Mesothelial cell of epicardium (in vitro differentiated cells): ENCODE results near the gene KRTAP12-2. TPM values are rescaled to one million over a fixed set of nuclear protein-coding genes. Genes with fewer than 3 reads are reported as not detected.

Experiments used
- DNase-seq, 2 experiments: peaks; one replicate each; pipeline ENCODE4 v3.0.0; 2021; ENCODE audit warnings: low spot score in 2 of 2; ENCODE audit not compliant: unreplicated experiment in 2 of 2
- H3K27ac Mint-ChIP-seq: 2 replicates; pipeline ENCODE4 v1.8.0; 2021; ENCODE audit warnings: mixed read lengths
- H3K27me3 Mint-ChIP-seq: 2 replicates; pipeline ENCODE4 v1.8.0; 2021; ENCODE audit warnings: low read depth, mixed read lengths
- H3K36me3 Mint-ChIP-seq: 2 replicates; pipeline ENCODE4 v1.8.0; 2021; ENCODE audit warnings: mixed read lengths
- H3K4me1 Mint-ChIP-seq: 2 replicates; pipeline ENCODE4 v1.8.0; 2021; ENCODE audit warnings: mixed read lengths
- H3K4me3 Mint-ChIP-seq: 2 replicates; pipeline ENCODE4 v1.8.0; 2021; ENCODE audit warnings: mild to moderate bottlenecking, moderate library complexity, mixed read lengths
- H3K9me3 Mint-ChIP-seq: 2 replicates; pipeline ENCODE4 v1.8.0; 2021; ENCODE audit warnings: mixed read lengths
- CTCF ChIP-seq: fragments of 200-600 bp; sonication (generic); IDR thresholded peaks from one replicate; pipeline ENCODE4 v1.5.0; 2021; ENCODE audit warnings: antibody characterized with exemption; ENCODE audit not compliant: unreplicated experiment
- total RNA-seq: library from RNA; stranded (reverse); gene quantifications from 3 replicates; pipeline ENCODE4 v1.2.1, GENCODE V29; 2021

Gene KRTAP12-2
- total RNA-seq, 1 donor from 2014 or later: not detected

GRCh38 chr21:44618909-44619308, 47.8 kb downstream of the KRTAP12-2 start:
- no peaks in the 10 kb centered on the region for H3K36me3 Mint-ChIP-seq
- no peak for TF ChIP-seq CTCF

GRCh38 chr21:44618504-44618903, 48.2 kb downstream of the KRTAP12-2 start:
- Mint-ChIP-seq H3K9me3 (peaks cover 36% of the 10 kb centered on the region), H3K36me3 (no peaks in the 10 kb centered on the region)

More at GRCh38 chr21:44618909-44619308, 47.8 kb downstream of the KRTAP12-2 start:
- Mint-ChIP-seq H3K4me1 (no peaks in the 10 kb centered on the region), H3K27me3 (no peaks in the 10 kb centered on the region), H3K9me3 (peaks cover 40% of the 10 kb centered on the region), H3K27ac (no peak overlapping the region), H3K4me3 (no peak overlapping the region)
- no peak for DNase-seq

GRCh38 chr21:44617071-44617501, 49.6 kb downstream of the KRTAP12-2 start:
- Mint-ChIP-seq H3K9me3 (peaks cover 23% of the 10 kb centered on the region), H3K4me3 (no peak overlapping the region), H3K27me3 (no peaks in the 10 kb centered on the region), H3K4me1 (no peaks in the 10 kb centered on the region), H3K36me3 (no peaks in the 10 kb centered on the region), H3K27ac (no peak overlapping the region)
- TF ChIP-seq CTCF: no peak
- no peak for DNase-seq

More at GRCh38 chr21:44618504-44618903, 48.2 kb downstream of the KRTAP12-2 start:
- Mint-ChIP-seq H3K27ac (no peak overlapping the region), H3K4me3 (no peak overlapping the region), H3K4me1 (no peaks in the 10 kb centered on the region), H3K27me3 (no peaks in the 10 kb centered on the region)
- no peak for DNase-seq
- TF ChIP-seq CTCF: no peak

- peaks cover 23% of the 10 kb centered on the region for H3K9me3 Mint-ChIP-seq
- H3K4me1 Mint-ChIP-seq: no peaks in the 10 kb centered on the region
- no peak for DNase-seq
- H3K4me3 Mint-ChIP-seq: no peak overlapping the region
- no peaks in the 10 kb centered on the region for H3K36me3 Mint-ChIP-seq
- H3K27ac Mint-ChIP-seq: no peak overlapping the region
- no peaks in the 10 kb centered on the region for H3K27me3 Mint-ChIP-seq
- no peak for TF ChIP-seq CTCF
Observed at GRCh38 chr21:44616591-44616926, 50.2 kb downstream of the KRTAP12-2 start.

Other genes starting within 250 kb of the KRTAP12-2 start
- gene LRRC3, start 211.4 kb downstream of the KRTAP12-2 start, total RNA-seq: 10.9 to 11.9 TPM (median 11.8 TPM) in 3 replicates
- gene KRTAP10-1, start 126.7 kb downstream of the KRTAP12-2 start, total RNA-seq: not detected in 3 replicates
- gene KRTAP10-2, start 115.4 kb downstream of the KRTAP12-2 start, total RNA-seq: not detected in 3 replicates
- not detected in 3 replicates for gene KRTAP10-3, start 108.1 kb downstream of the KRTAP12-2 start, total RNA-seq
- gene KRTAP10-4, start 93.2 kb downstream of the KRTAP12-2 start, total RNA-seq: not detected in 3 replicates
- not detected in 3 replicates for gene KRTAP10-5, start 86.3 kb downstream of the KRTAP12-2 start, total RNA-seq
- gene KRTAP10-6, start 74.4 kb downstream of the KRTAP12-2 start, total RNA-seq: not detected in 3 replicates
- gene KRTAP10-7, start 66.3 kb downstream of the KRTAP12-2 start, total RNA-seq: not detected in 3 replicates
- gene KRTAP10-8, start 54.8 kb downstream of the KRTAP12-2 start, total RNA-seq: not detected in 3 replicates
- gene KRTAP10-9, start 39.8 kb downstream of the KRTAP12-2 start, total RNA-seq: not detected in 3 replicates
- not detected in 3 replicates for gene KRTAP10-10, start 29.6 kb downstream of the KRTAP12-2 start, total RNA-seq
- not detected in 3 replicates for gene KRTAP10-11, start 20.5 kb downstream of the KRTAP12-2 start, total RNA-seq
- not detected in 3 replicates for gene KRTAP12-4, start 12.3 kb downstream of the KRTAP12-2 start, total RNA-seq
- not detected in 3 replicates for gene KRTAP12-3, start 9.0 kb downstream of the KRTAP12-2 start, total RNA-seq
- gene KRTAP12-1, start 15.2 kb upstream of the KRTAP12-2 start, total RNA-seq: not detected in 3 replicates
- not detected in 3 replicates for gene KRTAP10-12, start 30.2 kb upstream of the KRTAP12-2 start, total RNA-seq
- 0.09 to 0.11 TPM (median 0.11 TPM) in 3 replicates for gene TSPEAR, start 44.6 kb upstream of the KRTAP12-2 start, total RNA-seq
- gene UBE2G2, start 134.9 kb upstream of the KRTAP12-2 start, total RNA-seq: 95.4 to 102 TPM (median 97.2 TPM) in 3 replicates
- gene SUMO3, start 151.1 kb upstream of the KRTAP12-2 start, total RNA-seq: 82.2 to 84.5 TPM (median 83.9 TPM) in 3 replicates
- gene PTTG1IP, start 206.8 kb upstream of the KRTAP12-2 start, total RNA-seq: 200 to 205 TPM (median 204 TPM) in 3 replicates